ENCODE data around the gene CLEC18B. TPM values are rescaled to one million over a fixed set of nuclear protein-coding genes. Genes with fewer than 3 reads are reported as not detected.
"Not testable (repeated sequence)": the region's sequence is repeated elsewhere in the genome, so short reads cannot be mapped to it uniquely, and the experiment has no call there.

Gene CLEC18B
- total and polyA plus RNA-seq, 2 donors = 0.29 TPM; not detected in 1

DNA sequence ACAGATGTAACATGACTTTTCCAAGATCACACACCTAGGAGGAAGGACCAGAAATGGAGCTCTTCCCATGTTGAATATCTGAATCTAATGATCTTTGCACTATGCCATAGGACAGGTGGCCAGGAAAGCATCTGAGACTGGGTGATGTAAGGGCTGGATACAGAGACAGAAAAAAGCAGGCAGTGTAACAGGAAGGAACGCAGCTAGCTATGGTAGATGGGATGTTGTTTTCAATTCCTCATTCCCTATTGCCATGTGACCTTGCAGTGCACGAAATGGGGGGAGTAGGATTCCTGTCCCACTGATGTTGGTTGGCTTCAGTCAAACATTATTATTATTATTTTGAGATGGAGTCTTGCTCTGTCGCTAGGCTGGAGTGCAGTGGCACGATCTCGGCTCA is 48.9 kb downstream of the CLEC18B start:
- Histone ChIP-seq H3K36me3 (ENCODE audit: insufficient read depth) (no peaks in the 10 kb centered on the region), H3K27ac (ENCODE audit: low read depth) (no peak overlapping the region), H3K4me3 (ENCODE audit: low read depth, low read length) (no peak overlapping the region), H3K4me1 (ENCODE audit: insufficient read depth) (no peaks in the 10 kb centered on the region)
- WGBS = 82% methylated on average over 5 of the region's 5 CpGs
- no peak for DNase-seq (ENCODE audit: extremely low spot score)

- not testable (repeated sequence) for H3K4me1 ChIP-seq (ENCODE audit: insufficient read depth); DNase-seq (ENCODE audit: extremely low spot score); H3K27ac ChIP-seq (ENCODE audit: low read depth); H3K36me3 ChIP-seq (ENCODE audit: insufficient read depth); H3K4me3 ChIP-seq (ENCODE audit: low read depth, low read length)
- WGBS = 85% methylated on average over 20 of the region's 20 CpGs
Measured at GRCh38 chr16:74370338-74371135, 50.7 kb downstream of the CLEC18B start.

DNA sequence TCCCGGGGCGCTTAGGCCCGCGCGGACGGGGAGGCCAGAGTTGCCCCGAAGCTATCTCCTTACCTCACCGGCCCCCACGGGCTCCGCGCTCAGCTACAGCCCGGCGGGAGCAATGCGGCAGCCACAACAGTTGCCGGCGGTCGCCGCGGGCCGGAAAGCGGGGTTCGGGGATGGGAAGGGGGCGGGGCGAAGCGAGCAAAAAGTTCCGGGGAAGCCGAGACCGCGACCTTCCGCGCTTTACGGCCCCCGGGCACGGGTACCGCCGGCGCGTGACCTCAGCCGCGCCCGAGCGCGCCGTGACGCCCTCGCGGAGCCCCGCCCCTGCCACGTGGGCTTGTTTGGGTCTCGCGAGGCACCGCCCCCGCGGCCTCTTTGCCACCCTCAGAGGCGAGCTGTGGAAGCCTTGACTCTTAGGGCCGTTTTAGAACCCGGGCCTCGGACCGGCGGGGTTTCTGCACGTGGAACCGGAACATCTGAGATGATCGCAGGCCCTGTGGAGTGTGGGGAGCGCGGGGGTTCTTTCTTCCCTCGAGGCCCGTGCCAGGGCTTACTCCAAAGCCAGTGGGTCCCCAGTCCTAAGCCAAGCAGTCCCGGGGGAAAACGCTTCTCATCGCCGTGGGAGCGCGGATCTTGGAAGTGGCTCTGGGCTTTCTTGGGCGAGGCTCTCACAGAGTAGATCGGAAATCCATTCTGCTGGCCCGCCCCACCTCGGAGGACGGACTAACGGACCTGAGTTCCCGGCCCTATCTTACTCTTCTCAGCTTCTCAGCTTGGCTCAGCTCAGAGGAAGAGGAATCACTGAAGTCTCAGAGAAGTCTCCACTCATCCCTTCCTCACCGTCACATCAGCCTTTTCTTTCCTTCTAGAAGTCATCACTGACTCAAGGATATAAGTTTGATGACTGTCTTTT is 53.0 kb downstream of the CLEC18B start:
- H3K27ac ChIP-seq (ENCODE audit: low read depth) = peak overlapping the region; percentile 73
- not testable (repeated sequence) for DNase-seq (ENCODE audit: extremely low spot score); H3K36me3 ChIP-seq (ENCODE audit: insufficient read depth); H3K4me1 ChIP-seq (ENCODE audit: insufficient read depth)
- WGBS = under 1% methylated on average over 63 of the region's 81 CpGs
- H3K4me3 ChIP-seq (ENCODE audit: low read depth, low read length) = peak overlapping the region; percentile 85

DNA sequence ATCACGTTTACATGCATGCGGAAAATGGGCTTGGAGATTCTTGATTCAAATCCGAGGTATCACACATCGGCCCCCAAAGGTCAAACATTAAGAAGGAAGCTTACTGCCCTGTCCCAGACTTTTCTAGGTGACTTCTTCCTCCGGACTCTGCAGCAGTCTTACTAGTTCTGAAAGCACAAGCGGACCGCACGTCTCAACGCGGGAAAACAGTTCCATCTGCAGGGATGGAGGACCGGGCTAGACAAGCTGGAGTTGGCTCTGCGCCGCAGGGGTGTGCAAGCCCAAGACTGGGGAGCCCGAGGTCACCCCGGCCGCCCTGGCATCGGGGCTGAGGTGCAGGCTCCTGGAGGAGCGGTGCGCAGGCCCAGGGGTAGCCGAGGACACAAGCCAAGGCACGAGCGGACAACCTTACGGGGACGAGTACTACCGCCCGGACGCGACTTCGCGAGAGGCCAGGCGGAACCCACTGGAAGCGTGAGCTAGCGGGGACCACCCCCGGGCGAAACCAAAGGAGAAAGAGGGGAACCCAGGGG is 53.7 kb downstream of the CLEC18B start:
- Histone ChIP-seq H3K4me3 (ENCODE audit: low read depth, low read length) (peak overlapping the region; percentile 85), H3K27ac (ENCODE audit: low read depth) (peak overlapping the region; percentile 35)
- DNase-seq (ENCODE audit: extremely low spot score); H3K36me3 ChIP-seq (ENCODE audit: insufficient read depth); H3K4me1 ChIP-seq (ENCODE audit: insufficient read depth): not testable (repeated sequence)
- under 1% methylated on average over 31 of the region's 35 CpGs for WGBS

DNA sequence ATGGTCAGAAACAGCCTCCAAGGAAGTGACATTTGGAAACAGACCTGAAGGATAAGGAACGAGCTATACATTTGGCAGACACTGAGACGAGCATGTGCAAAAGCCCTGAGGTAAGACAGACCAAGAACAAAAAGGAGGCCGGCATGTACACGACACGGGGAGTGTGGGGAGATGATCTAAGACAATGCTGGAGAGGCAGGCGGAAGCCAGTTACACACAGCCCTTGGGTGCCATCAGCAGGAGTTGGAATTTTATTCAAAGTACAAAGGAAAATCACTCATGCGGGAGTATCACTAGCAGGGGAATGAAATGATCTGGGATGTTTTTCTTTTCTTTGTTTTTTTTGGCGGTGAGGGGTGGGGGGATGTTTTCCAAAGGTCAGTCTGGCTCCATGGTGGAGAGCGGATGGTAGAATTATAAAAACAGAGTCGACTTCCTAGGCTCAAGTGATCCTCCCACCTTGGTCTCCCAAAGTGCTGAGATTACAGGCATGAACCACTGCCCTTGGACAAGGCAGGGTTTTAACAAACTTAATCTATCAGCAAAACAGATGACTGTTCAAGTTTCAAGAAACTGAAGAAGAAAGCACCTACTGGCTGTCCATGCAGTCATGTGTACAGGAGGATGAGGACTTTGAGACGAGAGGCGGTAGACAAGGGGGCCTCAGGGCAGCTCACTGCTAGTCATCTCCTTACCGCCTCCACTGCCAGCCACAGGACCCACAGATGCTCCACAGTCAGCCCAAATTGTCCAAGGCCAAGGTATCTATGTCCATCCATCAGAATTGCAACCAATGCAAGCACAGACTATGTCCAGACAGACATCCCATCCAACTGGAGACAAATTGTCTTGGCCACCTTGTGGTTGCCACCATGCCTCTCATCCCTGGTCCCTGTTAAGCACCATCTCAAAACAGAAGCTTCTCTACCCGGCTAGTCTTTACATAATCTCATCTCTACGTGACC is 59.4 kb downstream of the CLEC18B start:
- DNase-seq (ENCODE audit: extremely low spot score); H3K36me3 ChIP-seq (ENCODE audit: insufficient read depth); H3K4me3 ChIP-seq (ENCODE audit: low read depth, low read length); H3K4me1 ChIP-seq (ENCODE audit: insufficient read depth); H3K27ac ChIP-seq (ENCODE audit: low read depth): not testable (repeated sequence)
- WGBS = 92% methylated on average over 9 of the region's 15 CpGs

Small RNAs within 50 kb of the gene (small RNA-seq; reads per million reads assigned to genes)
- gene AC009053.4 (not detected), gene RF00019 (not detected), gene RNU6-237P (not detected)

Other genes starting within 250 kb of the CLEC18B start
- 53.5 TPM for gene PSMD7, start 124.7 kb downstream of the CLEC18B start, total RNA-seq
- 107 TPM for gene PSMD7, start 124.7 kb downstream of the CLEC18B start, polyA plus RNA-seq
- gene NPIPB15, start 45.2 kb downstream of the CLEC18B start, total RNA-seq = 4.9 TPM
- 6.4 TPM for gene NPIPB15, start 45.2 kb downstream of the CLEC18B start, polyA plus RNA-seq
- gene GLG1, start 185.6 kb upstream of the CLEC18B start, total RNA-seq = 164 TPM
- 74.8 TPM for gene GLG1, start 185.6 kb upstream of the CLEC18B start, polyA plus RNA-seq
- 20.9 TPM for gene RFWD3, start 245.4 kb upstream of the CLEC18B start, total RNA-seq
- gene RFWD3, start 245.4 kb upstream of the CLEC18B start, polyA plus RNA-seq = 6.9 TPM